ENCODE data around the gene CACNA2D3. TPM values are rescaled to one million over a fixed set of nuclear protein-coding genes. Genes with fewer than 3 reads are reported as not detected.

The CACNA2D3 gene
- total RNA-seq, 1 donor from 2014 or later, result 17.2 TPM

GRCh38 chr3:54836871-54837270 is 714.5 kb downstream of the CACNA2D3 start:
- DNase-seq (ENCODE audit: extremely low spot score in 2 of 2), result no peak
- Histone ChIP-seq H3K9me3 (no peaks in the 10 kb centered on the region), H3K4me1 (no peaks in the 10 kb centered on the region), H3K36me3 (no peaks in the 10 kb centered on the region), H3K4me3 (no peak overlapping the region), H3K27me3 (no peaks in the 10 kb centered on the region), H3K27ac (no peak overlapping the region)
- intact Hi-C loops (cut with DNase I), result no loop called here
- TF ChIP-seq POLR2AphosphoS5 (IDR thresholded peaks at IDR 0.05; ENCODE audit: insufficient read depth in 1 of 2, low read depth in 1 of 2) (no peak), POLR2A (IDR thresholded peaks at IDR 0.05) (no peak), CTCF (IDR thresholded peaks at IDR 0.05) (no peak)

GRCh38 chr3:54837964-54838363 is 715.6 kb downstream of the CACNA2D3 start:
- no peaks in the 10 kb centered on the region for H3K36me3 ChIP-seq
- no peaks in the 10 kb centered on the region for H3K27me3 ChIP-seq
- H3K4me3 ChIP-seq, result no peak overlapping the region
- no peak for DNase-seq (ENCODE audit: extremely low spot score in 2 of 2)
- no peak overlapping the region for H3K27ac ChIP-seq
- no peaks in the 10 kb centered on the region for H3K4me1 ChIP-seq
- H3K9me3 ChIP-seq, result no peaks in the 10 kb centered on the region
- TF ChIP-seq POLR2A (IDR thresholded peaks at IDR 0.05), result no peak
- no peak for TF ChIP-seq POLR2AphosphoS5 (IDR thresholded peaks at IDR 0.05; ENCODE audit: insufficient read depth in 1 of 2, low read depth in 1 of 2)
- TF ChIP-seq CTCF (IDR thresholded peaks at IDR 0.05), result no peak
- intact Hi-C loops (cut with DNase I), result no loop called here

GRCh38 chr3:54841471-54841870 is 719.1 kb downstream of the CACNA2D3 start:
- DNase-seq (ENCODE audit: extremely low spot score in 2 of 2), result no peak
- no peaks in the 10 kb centered on the region for H3K36me3 ChIP-seq
- H3K4me3 ChIP-seq, result no peak overlapping the region
- no peaks in the 10 kb centered on the region for H3K9me3 ChIP-seq
- no peaks in the 10 kb centered on the region for H3K27me3 ChIP-seq
- peaks cover 4% of the 10 kb centered on the region for H3K4me1 ChIP-seq
- intact Hi-C loops (cut with DNase I), result no loop called here
- no peak overlapping the region for H3K27ac ChIP-seq
- TF ChIP-seq POLR2A (IDR thresholded peaks at IDR 0.05), result no peak
- TF ChIP-seq POLR2AphosphoS5 (IDR thresholded peaks at IDR 0.05; ENCODE audit: insufficient read depth in 1 of 2, low read depth in 1 of 2), result no peak
- no peak for TF ChIP-seq CTCF (IDR thresholded peaks at IDR 0.05)

GRCh38 chr3:54843352-54843751 is 721.0 kb downstream of the CACNA2D3 start:
- Histone ChIP-seq H3K27me3 (no peaks in the 10 kb centered on the region), H3K9me3 (no peaks in the 10 kb centered on the region), H3K4me1 (peaks cover 4% of the 10 kb centered on the region), H3K36me3 (no peaks in the 10 kb centered on the region), H3K27ac (no peak overlapping the region), H3K4me3 (no peak overlapping the region)
- DNase-seq (ENCODE audit: extremely low spot score in 2 of 2), result no peak
- TF ChIP-seq CTCF (IDR thresholded peaks at IDR 0.05), result no peak
- TF ChIP-seq POLR2AphosphoS5 (IDR thresholded peaks at IDR 0.05; ENCODE audit: insufficient read depth in 1 of 2, low read depth in 1 of 2), result no peak
- intact Hi-C loops (cut with DNase I), result no loop called here

GRCh38 chr3:54844211-54844610 is 721.9 kb downstream of the CACNA2D3 start:
- intact Hi-C loops (cut with DNase I), result no loop called here
- H3K27ac ChIP-seq, result no peak overlapping the region
- H3K36me3 ChIP-seq, result no peaks in the 10 kb centered on the region
- no peak overlapping the region for H3K4me3 ChIP-seq
- H3K9me3 ChIP-seq, result no peaks in the 10 kb centered on the region
- TF ChIP-seq POLR2AphosphoS5 (IDR thresholded peaks at IDR 0.05; ENCODE audit: insufficient read depth in 1 of 2, low read depth in 1 of 2), result no peak
- TF ChIP-seq CTCF (IDR thresholded peaks at IDR 0.05), result no peak
- no peak for TF ChIP-seq POLR2A (IDR thresholded peaks at IDR 0.05)
- H3K4me1 ChIP-seq, result peaks cover 4% of the 10 kb centered on the region
- H3K27me3 ChIP-seq, result no peaks in the 10 kb centered on the region
- no peak for DNase-seq (ENCODE audit: extremely low spot score in 2 of 2)
